ENCODE measurements around the gene EPS8L1.

The EPS8L1 gene

GRCh38 chr19:55041627-55042343 lies 33.9 kb upstream of the EPS8L1 start:
- DNase-seq (ENCODE audit: insufficient read length) = no peak
- FAIRE-seq = no peak
- TF ChIP-seq POLR2A (IDR thresholded peaks at IDR 0.05; ENCODE audit: low read depth, low read length) = no peak
- no peak for TF ChIP-seq POLR2AphosphoS5 (IDR thresholded peaks at IDR 0.05; ENCODE audit: low read depth, low read length)
- no peak for TF ChIP-seq TAF1 (IDR thresholded peaks at IDR 0.05; ENCODE audit: borderline replicate concordance, low read depth, low read length)

- TF ChIP-seq POLR2A (IDR thresholded peaks at IDR 0.05; ENCODE audit: low read depth, low read length) (no peak), POLR2AphosphoS5 (IDR thresholded peaks at IDR 0.05; ENCODE audit: low read depth, low read length) (no peak), TAF1 (IDR thresholded peaks at IDR 0.05; ENCODE audit: borderline replicate concordance, low read depth, low read length) (no peak)
- DNase-seq (ENCODE audit: insufficient read length) = no peak
- FAIRE-seq = no peak
These were observed 33.4 kb upstream of the EPS8L1 start for GRCh38 chr19:55042344-55042678.

GRCh38 chr19:55042688-55043087 lies 33.0 kb upstream of the EPS8L1 start:
- FAIRE-seq (no peak), DNase-seq (ENCODE audit: insufficient read length) (no peak)
- TF ChIP-seq TAF1 (IDR thresholded peaks at IDR 0.05; ENCODE audit: borderline replicate concordance, low read depth, low read length) (no peak), POLR2A (IDR thresholded peaks at IDR 0.05; ENCODE audit: low read depth, low read length) (no peak), POLR2AphosphoS5 (IDR thresholded peaks at IDR 0.05; ENCODE audit: low read depth, low read length) (no peak)

GRCh38 chr19:55044286-55044685 lies 31.4 kb upstream of the EPS8L1 start:
- FAIRE-seq (no peak), DNase-seq (ENCODE audit: insufficient read length) (no peak)
- TF ChIP-seq TAF1 (IDR thresholded peaks at IDR 0.05; ENCODE audit: borderline replicate concordance, low read depth, low read length) (no peak), POLR2A (IDR thresholded peaks at IDR 0.05; ENCODE audit: low read depth, low read length) (no peak), POLR2AphosphoS5 (IDR thresholded peaks at IDR 0.05; ENCODE audit: low read depth, low read length) (no peak)

GRCh38 chr19:55044771-55045716 lies 30.6 kb upstream of the EPS8L1 start:
- DNase-seq (ENCODE audit: insufficient read length) (no peak), FAIRE-seq (no peak)
- TF ChIP-seq POLR2A (IDR thresholded peaks at IDR 0.05; ENCODE audit: low read depth, low read length) = peak; percentile 27; the same call in 1 of the 2 replicates
- no peak for TF ChIP-seq TAF1 (IDR thresholded peaks at IDR 0.05; ENCODE audit: borderline replicate concordance, low read depth, low read length)

- no peak for TF ChIP-seq TAF1 (IDR thresholded peaks at IDR 0.05; ENCODE audit: borderline replicate concordance, low read depth, low read length)
- no peak for TF ChIP-seq POLR2AphosphoS5 (IDR thresholded peaks at IDR 0.05; ENCODE audit: low read depth, low read length)
- TF ChIP-seq POLR2A (IDR thresholded peaks at IDR 0.05; ENCODE audit: low read depth, low read length) = no peak
- no peak for FAIRE-seq
- DNase-seq (ENCODE audit: insufficient read length) = no peak
These were observed 28.6 kb upstream of the EPS8L1 start for GRCh38 chr19:55046975-55047622.

- no peak for FAIRE-seq
- no peak for TF ChIP-seq POLR2AphosphoS5 (IDR thresholded peaks at IDR 0.05; ENCODE audit: low read depth, low read length)
- TF ChIP-seq POLR2A (IDR thresholded peaks at IDR 0.05; ENCODE audit: low read depth, low read length) = no peak
- TF ChIP-seq TAF1 (IDR thresholded peaks at IDR 0.05; ENCODE audit: borderline replicate concordance, low read depth, low read length) = no peak
- no peak for DNase-seq (ENCODE audit: insufficient read length)
These were observed 27.7 kb upstream of the EPS8L1 start for GRCh38 chr19:55047951-55048350.

- FAIRE-seq (no peak), DNase-seq (ENCODE audit: insufficient read length) (no peak)
- no peak for TF ChIP-seq POLR2AphosphoS5 (IDR thresholded peaks at IDR 0.05; ENCODE audit: low read depth, low read length)
- TF ChIP-seq TAF1 (IDR thresholded peaks at IDR 0.05; ENCODE audit: borderline replicate concordance, low read depth, low read length) = no peak
- TF ChIP-seq POLR2A (IDR thresholded peaks at IDR 0.05; ENCODE audit: low read depth, low read length) = no peak
These were observed 27.2 kb upstream of the EPS8L1 start for GRCh38 chr19:55048446-55048845.

GRCh38 chr19:55050749-55051532 lies 24.7 kb upstream of the EPS8L1 start:
- FAIRE-seq (no peak), DNase-seq (ENCODE audit: insufficient read length) (no peak)
- TF ChIP-seq POLR2AphosphoS5 (IDR thresholded peaks at IDR 0.05; ENCODE audit: low read depth, low read length) (no peak), TAF1 (IDR thresholded peaks at IDR 0.05; ENCODE audit: borderline replicate concordance, low read depth, low read length) (no peak), POLR2A (IDR thresholded peaks at IDR 0.05; ENCODE audit: low read depth, low read length) (no peak)

GRCh38 chr19:55053735-55054134 lies 21.9 kb upstream of the EPS8L1 start:
- TF ChIP-seq POLR2A (IDR thresholded peaks at IDR 0.05; ENCODE audit: low read depth, low read length) (no peak), TAF1 (IDR thresholded peaks at IDR 0.05; ENCODE audit: borderline replicate concordance, low read depth, low read length) (no peak), POLR2AphosphoS5 (IDR thresholded peaks at IDR 0.05; ENCODE audit: low read depth, low read length) (no peak)
- FAIRE-seq = no peak
- no peak for DNase-seq (ENCODE audit: insufficient read length)

GRCh38 chr19:55056827-55057226 lies 18.8 kb upstream of the EPS8L1 start:
- no peak for DNase-seq (ENCODE audit: insufficient read length)
- FAIRE-seq = no peak
- TF ChIP-seq POLR2A (IDR thresholded peaks at IDR 0.05; ENCODE audit: low read depth, low read length) = no peak
- no peak for TF ChIP-seq POLR2AphosphoS5 (IDR thresholded peaks at IDR 0.05; ENCODE audit: low read depth, low read length)
- TF ChIP-seq TAF1 (IDR thresholded peaks at IDR 0.05; ENCODE audit: borderline replicate concordance, low read depth, low read length) = no peak

Measured in GM12892 (cell line).